Gastrocnemius medialis (tissue), 4 donors: ENCODE measurements around the gene SWT1. TPM values are rescaled to one million over a fixed set of nuclear protein-coding genes. Genes with fewer than 3 reads are reported as not detected.

Experiments used
- ATAC-seq, 2 donors: fragments of 150-250 bp; one replicate each; pipeline ENCODE4 v1.9.1; 2016
- DNase-seq, 2 donors: peaks; one replicate each; pipeline ENCODE4 v3.0.0-alpha.2; 2019
- H3K27ac ChIP-seq, 4 donors: fragments of 200-600 bp; sonication (generic); 1 replicate in 1 of 4; 2 replicates in 3 of 4; pipeline ENCODE4 v1.5.1; 2016 to 2018; ENCODE audit warnings: mild to moderate bottlenecking in 2 of 4, moderate library complexity in 1 of 4
- H3K27me3 ChIP-seq, 3 donors: fragments of 200-600 bp; sonication (generic) in 2 of 3; 1 replicate in 1 of 3; 2 replicates in 2 of 3; pipeline versions ENCODE4 v1.5.1 to v1.6.0; 2016 to 2019; ENCODE audit warnings: mild to moderate bottlenecking in 1 of 3, moderate library complexity in 1 of 3
- H3K36me3 ChIP-seq, 2 donors: fragments of 200-600 bp; sonication (generic) in 1 of 2; one replicate each; pipeline ENCODE4 v1.5.1; 2017 to 2018
- H3K4me1 ChIP-seq, 2 donors: fragments of 200-600 bp; sonication (generic) in 1 of 2; one replicate each; pipeline ENCODE4 v1.5.1; 2016 to 2017; ENCODE audit warnings: mild to moderate bottlenecking in 2 of 2
- H3K4me3 ChIP-seq, 4 donors: fragments of 200-600 bp; sonication (generic) in 3 of 4; 1 replicate in 1 of 4; 2 replicates in 3 of 4; pipeline ENCODE4 v1.5.1; 2016 to 2019; ENCODE audit warnings: mild to moderate bottlenecking in 2 of 4
- H3K9me3 ChIP-seq, 3 donors: fragments of 200-600 bp; sonication (generic) in 2 of 3; 1 replicate in 1 of 3; 2 replicates in 2 of 3; pipeline ENCODE4 v1.5.1; 2016 to 2019
- CTCF ChIP-seq, 5 experiments: fragments of 450-650 bp in 3 of 5; fragments of 200-600 bp in 2 of 5; sonication (generic) in 2 of 5; IDR thresholded peaks in 4 of 5; conservative IDR thresholded peaks in 1 of 5; 1 replicate in 4 of 5; 2 replicates in 1 of 5; pipeline ENCODE4 v1.5.1; 2016 to 2019; ENCODE audit warnings: antibody characterized with exemption in 5 of 5, mild to moderate bottlenecking in 3 of 5, moderate library complexity in 3 of 5
- POLR2A ChIP-seq, 2 donors: fragments of 450-650 bp; IDR thresholded peaks; one replicate each; pipeline ENCODE4 v1.6.1; 2017; ENCODE audit warnings: antibody characterized with exemption in 2 of 2, mild to moderate bottlenecking in 2 of 2, moderate library complexity in 2 of 2
- in situ Hi-C, 4 donors: fragments of 200-750 bp; cut with MboI; loops; one replicate each; pipeline versions ENCODE4 v1.15.0 to v1.8.0; 2017; ENCODE audit warnings: low sequenced_read_pairs in 4 of 4
- intact Hi-C: fragments of 100-400 bp; cut with DNase I; formaldehyde crosslinking; loops from one replicate; pipeline ENCODE4 v1.15.1; 2023; ENCODE audit warnings: low total_unique reads
- total RNA-seq, 4 donors: library from RNA; depleted of rRNA; stranded (reverse); fragments of >200 nt; gene quantifications; one replicate each; pipeline versions ENCODE4 v1.1.0 to v1.2.3, GENCODE V29; 2016

Gene SWT1
- total RNA-seq, 4 donors from 2014 or later: 3.4 to 6.2 (median 4.6) TPM

DNA sequence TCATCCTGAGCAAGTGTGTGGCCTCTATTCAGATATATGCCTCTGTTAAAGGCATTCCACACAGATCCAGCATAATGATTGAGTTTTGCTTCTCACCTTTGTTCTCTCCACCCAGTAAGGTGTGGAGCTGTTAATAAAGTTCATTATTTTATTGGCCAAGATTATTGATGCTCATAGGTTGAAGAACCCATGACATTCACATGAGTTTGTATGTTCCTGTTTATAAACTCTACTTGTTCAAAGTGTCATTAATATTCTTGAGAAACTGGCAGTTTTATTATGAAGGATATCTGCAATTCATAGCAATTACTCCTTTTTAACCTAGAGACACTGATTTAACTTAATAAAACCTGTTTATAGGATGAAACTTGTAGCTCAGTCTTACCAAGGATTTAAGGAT lies 138.1 kb downstream of the SWT1 start:
- Histone ChIP-seq H3K36me3 (peaks cover 0 to 45% of the 10 kb centered on the region in 2 donors), H3K9me3 (no peaks in the 10 kb centered on the region), H3K4me3 (no peak overlapping the region), H3K4me1 (no peaks in the 10 kb centered on the region), H3K27me3 (no peaks in the 10 kb centered on the region), H3K27ac (no peak overlapping the region)
- intact Hi-C loops (no loop called here), in situ Hi-C loops (loop anchor here in 1 of 4 donors (25.0 kb wide), 1 partner anchor 1067 kb away; no protein-coding TSS in a partner anchor)
- TF ChIP-seq CTCF (IDR thresholded peaks at IDR 0.05 in 4 of 5, conservative IDR thresholded peaks at IDR 0.05 in 1 of 5) (no peak), POLR2A (IDR thresholded peaks at IDR 0.05) (no peak)
- ATAC-seq: no peak
- DNase-seq: no peak

GRCh38 chr1:185297982-185298381 lies 141.0 kb downstream of the SWT1 start:
- peaks cover 0 to 71% of the 10 kb centered on the region in 2 donors for H3K36me3 ChIP-seq
- no peak for DNase-seq
- ATAC-seq: no peak
- no peaks in the 10 kb centered on the region for H3K9me3 ChIP-seq
- TF ChIP-seq POLR2A (IDR thresholded peaks at IDR 0.05) (no peak), CTCF (IDR thresholded peaks at IDR 0.05 in 4 of 5, conservative IDR thresholded peaks at IDR 0.05 in 1 of 5) (no peak)
- H3K27me3 ChIP-seq: no peaks in the 10 kb centered on the region
- no peak overlapping the region for H3K4me3 ChIP-seq
- in situ Hi-C loops (loop anchor here in 1 of 4 donors (25.0 kb wide), 1 partner anchor 1064 kb away; no protein-coding TSS in a partner anchor), intact Hi-C loops (no loop called here)
- H3K27ac ChIP-seq: no peak overlapping the region
- H3K4me1 ChIP-seq: no peaks in the 10 kb centered on the region

DNA sequence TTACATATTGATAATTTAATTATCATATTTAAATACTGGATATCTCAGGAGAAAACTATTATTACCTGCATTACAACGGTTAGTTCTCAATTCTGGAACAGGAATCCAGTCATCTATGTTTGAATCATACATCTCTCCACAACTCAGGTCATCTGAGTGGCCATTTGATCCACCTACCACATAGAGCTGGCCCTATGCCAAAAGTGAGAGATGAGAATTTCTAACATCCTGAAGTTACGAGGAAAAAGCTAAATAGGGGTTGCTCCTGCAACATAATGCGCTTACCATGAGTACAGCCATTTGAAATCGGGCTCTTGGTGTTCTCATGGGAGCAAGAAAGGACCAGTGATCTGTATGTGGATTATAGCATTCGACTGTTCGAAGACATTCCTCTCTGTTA lies 143.2 kb downstream of the SWT1 start:
- intact Hi-C loops: no loop called here
- TF ChIP-seq CTCF (IDR thresholded peaks at IDR 0.05 in 4 of 5, conservative IDR thresholded peaks at IDR 0.05 in 1 of 5): no peak
- TF ChIP-seq POLR2A (IDR thresholded peaks at IDR 0.05): no peak

GRCh38 chr1:185305419-185305818 lies 148.5 kb downstream of the SWT1 start:
- no peaks in the 10 kb centered on the region for H3K4me1 ChIP-seq
- no peak overlapping the region for H3K4me3 ChIP-seq
- no peak for TF ChIP-seq POLR2A (IDR thresholded peaks at IDR 0.05)
- no peak for TF ChIP-seq CTCF (IDR thresholded peaks at IDR 0.05 in 4 of 5, conservative IDR thresholded peaks at IDR 0.05 in 1 of 5)
- H3K36me3 ChIP-seq: peaks cover 0 to 89% of the 10 kb centered on the region in 2 donors
- DNase-seq (no peak), ATAC-seq (no peak)
- in situ Hi-C loops: loop anchor here in 1 of 4 donors (25.0 kb wide), 1 partner anchor 1057 kb away; no protein-coding TSS in a partner anchor
- intact Hi-C loops: no loop called here
- no peaks in the 10 kb centered on the region for H3K27me3 ChIP-seq
- H3K27ac ChIP-seq: no peak overlapping the region
- H3K9me3 ChIP-seq: no peaks in the 10 kb centered on the region

More for the DNA sequence above, 143.2 kb downstream of the SWT1 start:
- no peaks in the 10 kb centered on the region for H3K27me3 ChIP-seq
- H3K4me1 ChIP-seq: no peaks in the 10 kb centered on the region
- in situ Hi-C loops: loop anchor here in 1 of 4 donors (25.0 kb wide), 1 partner anchor 1062 kb away; no protein-coding TSS in a partner anchor
- peaks cover 0 to 82% of the 10 kb centered on the region in 2 donors for H3K36me3 ChIP-seq
- H3K27ac ChIP-seq: no peak overlapping the region
- DNase-seq (no peak), ATAC-seq (no peak)
- no peak overlapping the region for H3K4me3 ChIP-seq
- no peaks in the 10 kb centered on the region for H3K9me3 ChIP-seq

- DNase-seq (no peak), ATAC-seq (no peak)
- Histone ChIP-seq H3K4me3 (no peak overlapping the region), H3K36me3 (peaks cover 0 to 69% of the 10 kb centered on the region in 2 donors), H3K9me3 (no peaks in the 10 kb centered on the region), H3K4me1 (peaks cover 17 to 19% of the 10 kb centered on the region in 2 donors), H3K27ac (no peak overlapping the region), H3K27me3 (no peaks in the 10 kb centered on the region)
- intact Hi-C loops: no loop called here
- TF ChIP-seq POLR2A (IDR thresholded peaks at IDR 0.05): no peak
- no peak for TF ChIP-seq CTCF (IDR thresholded peaks at IDR 0.05 in 4 of 5, conservative IDR thresholded peaks at IDR 0.05 in 1 of 5)
- in situ Hi-C loops: loop anchor here in 1 of 4 donors (25.0 kb wide), 1 partner anchor 1054 kb away; no protein-coding TSS in a partner anchor
Observed at GRCh38 chr1:185308126-185308525, 151.2 kb downstream of the SWT1 start.
